ENCODE results near the gene DLG5.

DNA sequence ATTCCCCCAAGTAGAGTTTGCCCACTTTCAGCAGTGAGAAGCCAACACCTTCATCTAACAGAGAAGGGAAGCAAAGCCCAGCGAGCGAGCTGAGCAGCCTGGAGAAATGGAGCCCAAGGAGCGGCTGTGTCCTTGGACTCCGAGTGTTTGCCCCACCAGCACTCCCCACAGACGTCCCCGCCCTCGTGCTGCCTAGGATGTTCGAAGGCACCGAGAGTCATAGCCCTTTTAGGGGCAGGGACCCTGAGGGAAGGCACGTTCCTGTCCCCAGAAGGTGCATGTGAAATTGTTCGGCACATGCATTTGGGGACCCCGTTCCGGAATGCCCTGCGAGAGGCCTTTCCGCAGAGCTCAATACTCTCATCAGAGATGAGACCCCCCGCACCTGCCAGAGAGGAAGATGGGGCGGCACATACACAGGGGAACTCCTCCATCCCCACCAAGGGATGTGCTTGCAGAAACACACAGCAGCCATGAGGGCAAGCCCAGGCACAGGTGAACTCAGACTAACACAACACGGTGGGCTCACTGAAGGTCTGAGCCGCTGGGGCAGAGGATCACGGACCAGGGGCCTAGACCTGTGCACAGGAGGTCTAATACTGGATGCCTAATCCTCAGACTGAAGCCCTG lies 131.0 kb downstream of the DLG5 start:
- TF ChIP-seq YY1 (IDR thresholded peaks at IDR 0.05; ENCODE audit: insufficient read depth, insufficient read length) (no peak), SUZ12 (IDR thresholded peaks at IDR 0.05; ENCODE audit: extremely low read depth, insufficient read depth, insufficient read length) (no peak), ZNF274 (IDR thresholded peaks at IDR 0.05; ENCODE audit: low read depth, low read length) (no peak)
